Psoas muscle (tissue), 8 donors: ENCODE measurements around the gene ARFGAP3. TPM values are rescaled to one million over a fixed set of nuclear protein-coding genes. Genes with fewer than 3 reads are reported as not detected.

Experiments
- ATAC-seq, 4 donors: fragments of 200-7000 bp; cut with Tn5 transposase; one replicate each; pipeline ENCODE4 v1.9.1; 2020; ENCODE audit warnings: moderate library complexity in 3 of 4, mild to moderate bottlenecking in 2 of 4
- DNase-seq, 2 donors: peaks; one replicate each; pipeline ENCODE4 v3.0.0-alpha.2; 2020
- H3K27ac ChIP-seq: fragments of 200-600 bp; one replicate; pipeline ENCODE4 v1.8.0; 2022
- H3K27me3 ChIP-seq, 3 donors: fragments of 200-600 bp in 1 of 3; one replicate each; pipeline versions ENCODE4 v1.6.1 to v1.8.0; 2013 to 2022; ENCODE audit warnings: low read length in 2 of 3, mild to moderate bottlenecking in 2 of 3, moderate library complexity in 1 of 3; ENCODE audit not compliant: insufficient read depth in 3 of 3
- H3K36me3 ChIP-seq, 2 donors: fragments of 200-600 bp in 1 of 2; one replicate each; pipeline versions ENCODE4 v1.6.1 to v1.8.0; 2013 to 2022; ENCODE audit warnings: low read depth in 1 of 2, mild to moderate bottlenecking in 1 of 2, moderate library complexity in 1 of 2; ENCODE audit not compliant: insufficient read depth in 1 of 2
- H3K4me1 ChIP-seq: fragments of 200-600 bp; one replicate; pipeline ENCODE4 v1.8.0; 2022
- H3K4me3 ChIP-seq: fragments of 200-600 bp; one replicate; pipeline ENCODE4 v1.8.0; 2022; ENCODE audit warnings: mild to moderate bottlenecking
- H3K9me3 ChIP-seq: fragments of 200-600 bp; one replicate; pipeline ENCODE4 v1.8.0; 2022
- WGBS, 3 donors: extraction: QIAGEN DNeasy Blood & Tissue Kit; methylation state at CpG; one replicate each; pipeline versions ENCODE4 v1.1.6 to v1.1.7; 2013; 5-methylcytosine and 5-hydroxymethylcytosine counted together
- intact Hi-C, 2 donors: fragments of 100-400 bp; cut with DNase I; formaldehyde crosslinking; loops; one replicate each; pipeline versions ENCODE4 v1.11.0 to v1.14.2; 2022
- polyA plus RNA-seq, 3 donors: library from polyadenylated mRNA; stranded (reverse); fragments of 200-250 nt; gene quantifications; one replicate each; pipeline ENCODE4 v1.2.3, GENCODE V29; 2013
- total RNA-seq, 4 donors: library from RNA; stranded (reverse); fragmentation: NEBNext Ultra II Directional in 2 of 4; extraction: Animal tissue kit (Norgen Biotek cat#: 25700) in 2 of 4; gene quantifications; one replicate each; pipeline versions ENCODE4 v1.2.1 to v1.2.4, GENCODE V29; 2021 to 2023
- TF ChIP-seq, protein P1 (sequence below): fragments of 200-600 bp; IDR thresholded peaks from one replicate; pipeline ENCODE4 v1.8.0; 2022; ENCODE audit warnings: antibody characterized with exemption
- donor health status: healthy with polysubstance abuse.
- donor health status: DM: no; HTN: no; CAD: no; lungs with moderate emphysema.
- donor health status: Bipolar disorder and iron deficiency.
- donor health status: healthy.
- donor health status: DM: yes; HTN: yes; CAD: no.
- donor health status: DM: no; HTN: no; CAD: no.
- donor health status: DM: no; HTN: no; CAD: no.
- donor health status: DM: yes; HTN: yes; CAD: no.

Gene ARFGAP3
- total and polyA plus RNA-seq, 7 donors, result 18.4 to 36.1 (median 23.8) TPM

DNA sequence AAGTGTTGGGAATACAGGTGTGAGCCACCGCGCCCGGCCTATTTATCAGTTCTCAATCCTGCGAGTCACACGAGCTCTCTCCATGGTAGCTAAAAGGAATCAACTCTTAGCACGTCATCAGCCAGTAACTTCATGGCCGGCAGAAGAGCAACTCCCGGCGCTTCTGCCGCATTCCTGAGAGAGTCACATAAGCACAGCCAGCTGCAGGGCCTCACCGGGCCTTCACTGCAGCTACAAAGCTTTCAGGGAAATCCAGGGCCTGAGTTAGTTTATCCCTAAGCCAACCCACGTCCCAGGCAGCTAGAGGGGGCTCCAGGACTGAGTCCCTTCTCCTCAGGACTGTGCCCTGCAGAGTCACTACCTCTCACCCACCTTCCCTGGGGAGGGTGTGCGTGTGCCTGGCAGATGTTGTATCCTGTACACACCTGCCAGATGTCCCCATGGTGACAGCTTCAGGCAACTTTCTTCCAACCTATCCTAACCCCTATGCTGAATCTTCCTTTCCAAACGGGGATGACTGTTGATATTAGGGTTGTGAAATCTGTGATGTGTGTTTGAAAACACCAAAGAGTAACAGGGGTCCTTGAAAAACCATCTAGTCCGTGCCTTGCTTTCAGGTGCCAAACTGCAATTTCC, 45.9 kb upstream of the ARFGAP3 start:
- no peak for ATAC-seq
- no peak for DNase-seq
- H3K27ac ChIP-seq, result peak overlapping the region; percentile 90
- TF ChIP-seq, protein P1, sequence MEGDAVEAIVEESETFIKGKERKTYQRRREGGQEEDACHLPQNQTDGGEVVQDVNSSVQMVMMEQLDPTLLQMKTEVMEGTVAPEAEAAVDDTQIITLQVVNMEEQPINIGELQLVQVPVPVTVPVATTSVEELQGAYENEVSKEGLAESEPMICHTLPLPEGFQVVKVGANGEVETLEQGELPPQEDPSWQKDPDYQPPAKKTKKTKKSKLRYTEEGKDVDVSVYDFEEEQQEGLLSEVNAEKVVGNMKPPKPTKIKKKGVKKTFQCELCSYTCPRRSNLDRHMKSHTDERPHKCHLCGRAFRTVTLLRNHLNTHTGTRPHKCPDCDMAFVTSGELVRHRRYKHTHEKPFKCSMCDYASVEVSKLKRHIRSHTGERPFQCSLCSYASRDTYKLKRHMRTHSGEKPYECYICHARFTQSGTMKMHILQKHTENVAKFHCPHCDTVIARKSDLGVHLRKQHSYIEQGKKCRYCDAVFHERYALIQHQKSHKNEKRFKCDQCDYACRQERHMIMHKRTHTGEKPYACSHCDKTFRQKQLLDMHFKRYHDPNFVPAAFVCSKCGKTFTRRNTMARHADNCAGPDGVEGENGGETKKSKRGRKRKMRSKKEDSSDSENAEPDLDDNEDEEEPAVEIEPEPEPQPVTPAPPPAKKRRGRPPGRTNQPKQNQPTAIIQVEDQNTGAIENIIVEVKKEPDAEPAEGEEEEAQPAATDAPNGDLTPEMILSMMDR, result no peak
- intact Hi-C loops, result loop anchor here in 1 of 2 donors (5.0 kb wide), 1 partner anchor 36 kb away; no protein-coding TSS in a partner anchor
- no peak overlapping the region for H3K4me3 ChIP-seq
- no peaks in the 10 kb centered on the region for H3K36me3 ChIP-seq
- H3K4me1 ChIP-seq, result peaks cover 63% of the 10 kb centered on the region
- H3K9me3 ChIP-seq, result no peaks in the 10 kb centered on the region
- WGBS, 3 donors, result 75 to 85% (median 79%) methylated on average over 15 of the region's 15 CpGs
- H3K27me3 ChIP-seq, result no peaks in the 10 kb centered on the region

DNA sequence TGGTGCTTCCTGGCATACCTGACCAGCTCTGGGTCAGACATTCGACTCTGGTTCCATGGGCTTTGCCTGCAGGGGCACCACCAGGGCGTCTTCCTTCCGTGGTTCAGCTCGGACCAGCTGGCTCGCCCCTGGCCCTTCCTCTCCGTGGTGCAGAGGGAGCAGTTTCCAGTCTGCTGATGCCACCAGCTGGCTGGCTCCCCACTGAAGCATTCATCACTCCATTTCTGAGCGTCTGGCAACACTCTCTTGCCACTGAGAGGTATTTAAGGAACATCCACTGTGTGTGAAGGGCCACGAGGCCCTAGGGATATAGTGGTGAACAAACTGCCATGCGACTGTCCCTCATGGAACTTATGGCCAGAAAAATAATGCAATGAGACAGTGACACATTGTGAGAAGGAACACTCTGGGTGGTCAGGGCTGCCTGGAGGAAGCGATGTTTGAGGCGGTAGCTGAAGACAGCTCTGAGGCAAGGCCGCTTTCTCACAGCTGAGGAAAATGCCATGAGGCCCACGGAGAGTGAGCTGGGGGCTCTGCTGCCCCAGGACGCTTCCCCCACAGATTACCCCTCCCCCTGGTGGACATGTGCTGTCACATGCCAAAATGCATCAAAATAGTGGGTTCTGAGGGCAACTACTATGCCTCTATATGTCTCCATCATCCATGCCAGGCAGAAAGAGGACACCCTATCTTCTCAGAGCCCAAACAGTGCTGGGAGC, 44.9 kb upstream of the ARFGAP3 start:
- Histone ChIP-seq H3K27me3 (no peaks in the 10 kb centered on the region), H3K9me3 (no peaks in the 10 kb centered on the region), H3K4me3 (no peak overlapping the region), H3K36me3 (no peaks in the 10 kb centered on the region), H3K27ac (peak overlapping the region; percentile 90), H3K4me1 (peaks cover 52% of the 10 kb centered on the region)
- DNase-seq (peak; percentile 50 to 86), ATAC-seq (peak; percentile 76 to 86 (median 80))
- TF ChIP-seq, protein P1, result peak; percentile 14
- intact Hi-C loops, result loop anchor here in 1 of 2 donors (5.0 kb wide), 1 partner anchor 35 kb away; no protein-coding TSS in a partner anchor
- WGBS, 3 donors, result 48 to 53% (median 53%) methylated on average over 14 of the region's 14 CpGs

DNA sequence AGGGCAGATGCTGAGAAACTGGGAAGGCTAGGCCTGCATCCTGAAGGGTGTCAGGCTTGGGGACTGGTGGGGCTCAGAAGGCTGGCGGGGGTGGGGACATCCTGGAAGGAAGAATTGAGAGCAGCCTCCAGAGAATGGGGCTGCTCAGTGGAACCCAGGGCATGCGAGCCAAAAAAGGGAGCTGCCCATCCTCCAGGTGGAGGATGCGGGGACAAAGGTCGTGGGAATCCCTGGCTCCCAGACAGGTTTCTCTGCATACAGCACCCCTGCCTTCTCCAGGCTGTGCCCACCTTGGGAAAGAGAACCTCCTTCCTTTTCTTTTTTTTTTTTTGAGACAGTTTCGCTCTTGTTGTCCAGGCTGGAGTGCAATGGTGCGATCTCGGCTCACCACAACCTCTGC, 40.9 kb upstream of the ARFGAP3 start:
- intact Hi-C loops, result no loop called here
- ATAC-seq, result no peak
- no peaks in the 10 kb centered on the region for H3K9me3 ChIP-seq
- TF ChIP-seq, protein P1, result no peak
- 89 to 93% (median 92%) methylated on average over 7 of the region's 7 CpGs for WGBS, 3 donors
- H3K4me1 ChIP-seq, result peaks cover 60% of the 10 kb centered on the region
- no peak overlapping the region for H3K27ac ChIP-seq
- no peak overlapping the region for H3K4me3 ChIP-seq
- H3K27me3 ChIP-seq, result no peaks in the 10 kb centered on the region
- no peak for DNase-seq
- H3K36me3 ChIP-seq, result no peaks in the 10 kb centered on the region

DNA sequence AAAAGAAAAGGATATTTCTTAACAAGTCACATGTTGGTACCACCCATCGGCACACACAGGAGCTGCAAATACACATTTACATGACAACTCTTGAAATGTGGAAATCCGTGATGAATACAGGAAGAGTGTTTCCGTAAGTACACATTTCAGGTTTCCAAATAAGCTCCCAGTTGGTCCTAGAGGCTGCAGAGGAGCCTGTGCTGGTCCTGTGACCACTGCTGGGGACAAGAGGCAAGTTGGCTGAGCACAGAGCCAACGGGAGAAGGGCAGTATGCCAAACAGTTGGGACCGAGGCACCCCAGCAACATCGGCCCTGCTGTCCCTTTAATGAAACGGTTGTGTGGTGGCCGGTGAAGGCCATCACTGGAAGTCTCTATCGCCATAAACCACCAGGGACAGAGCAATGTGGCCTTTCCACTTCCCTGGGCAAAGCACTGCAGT, 38.5 kb upstream of the ARFGAP3 start:
- intact Hi-C loops, result no loop called here
- TF ChIP-seq, protein P1, result no peak
- Histone ChIP-seq H3K4me1 (peaks cover 51% of the 10 kb centered on the region), H3K27ac (peak overlapping the region; percentile 21), H3K36me3 (peaks cover 0 to 7% of the 10 kb centered on the region in 2 donors), H3K4me3 (no peak overlapping the region), H3K9me3 (no peaks in the 10 kb centered on the region), H3K27me3 (no peaks in the 10 kb centered on the region)
- ATAC-seq (peak in 2 of 4 donors; percentile 9 to 10), DNase-seq (no peak)
- WGBS, 3 donors, result 23 to 43% (median 28%) methylated on average over 9 of the region's 9 CpGs
